ENCODE results near the gene CA11.

DNA sequence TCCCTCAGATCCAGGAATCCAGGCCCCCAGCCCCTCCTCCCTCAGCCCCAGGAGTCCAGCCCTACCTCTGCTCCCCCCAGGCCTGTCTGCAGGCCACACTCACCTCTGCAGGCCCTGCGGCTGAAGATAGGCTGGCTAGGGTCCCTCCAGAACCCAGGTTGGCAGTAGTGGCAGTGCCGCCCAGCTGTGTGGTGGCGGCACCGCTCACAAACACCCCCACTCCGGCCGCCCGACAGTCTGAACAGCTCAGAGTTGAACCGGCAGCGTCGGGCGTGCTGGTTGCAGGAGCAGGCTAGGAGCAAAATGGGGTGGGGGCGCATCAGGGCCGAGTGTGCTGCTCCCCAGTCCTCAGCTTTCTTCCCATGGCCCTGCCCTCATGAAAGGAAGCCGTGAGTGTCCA, 18.5 kb upstream of the CA11 start:
- TF ChIP-seq, protein P1, sequence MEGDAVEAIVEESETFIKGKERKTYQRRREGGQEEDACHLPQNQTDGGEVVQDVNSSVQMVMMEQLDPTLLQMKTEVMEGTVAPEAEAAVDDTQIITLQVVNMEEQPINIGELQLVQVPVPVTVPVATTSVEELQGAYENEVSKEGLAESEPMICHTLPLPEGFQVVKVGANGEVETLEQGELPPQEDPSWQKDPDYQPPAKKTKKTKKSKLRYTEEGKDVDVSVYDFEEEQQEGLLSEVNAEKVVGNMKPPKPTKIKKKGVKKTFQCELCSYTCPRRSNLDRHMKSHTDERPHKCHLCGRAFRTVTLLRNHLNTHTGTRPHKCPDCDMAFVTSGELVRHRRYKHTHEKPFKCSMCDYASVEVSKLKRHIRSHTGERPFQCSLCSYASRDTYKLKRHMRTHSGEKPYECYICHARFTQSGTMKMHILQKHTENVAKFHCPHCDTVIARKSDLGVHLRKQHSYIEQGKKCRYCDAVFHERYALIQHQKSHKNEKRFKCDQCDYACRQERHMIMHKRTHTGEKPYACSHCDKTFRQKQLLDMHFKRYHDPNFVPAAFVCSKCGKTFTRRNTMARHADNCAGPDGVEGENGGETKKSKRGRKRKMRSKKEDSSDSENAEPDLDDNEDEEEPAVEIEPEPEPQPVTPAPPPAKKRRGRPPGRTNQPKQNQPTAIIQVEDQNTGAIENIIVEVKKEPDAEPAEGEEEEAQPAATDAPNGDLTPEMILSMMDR (IDR thresholded peaks at IDR 0.05): no peak
- TF ChIP-seq POLR2A (IDR thresholded peaks at IDR 0.05): no peak
